ENCODE results near the gene TRIM9.

DNA sequence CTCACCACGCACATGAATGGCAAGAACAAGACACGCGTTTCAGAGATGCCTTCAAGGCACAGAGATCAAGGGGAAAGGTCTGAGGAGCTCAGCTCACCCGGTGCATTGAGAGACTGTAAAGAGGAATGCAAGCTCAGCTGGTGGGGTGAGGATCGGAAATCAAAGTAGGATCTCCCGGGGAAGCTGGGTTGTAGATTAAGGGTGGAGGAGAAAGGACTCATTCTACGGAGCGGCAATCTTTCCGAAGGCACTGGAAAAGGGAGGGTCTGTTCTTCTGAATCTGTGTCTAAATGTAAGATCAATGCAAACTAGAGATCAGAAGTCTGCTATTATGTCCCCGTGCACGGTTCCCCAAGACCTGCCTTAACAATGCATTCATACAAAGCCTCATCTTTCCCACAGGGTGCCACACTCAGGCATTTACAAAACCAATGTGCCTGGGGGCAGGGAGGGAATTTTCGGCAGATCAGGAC lies 109.0 kb downstream of the TRIM9 start:
- TF ChIP-seq CTCF (IDR thresholded peaks at IDR 0.05) (no peak), SIN3A (IDR thresholded peaks at IDR 0.05; ENCODE audit: borderline replicate concordance, insufficient read depth, low read depth, low read length) (no peak), TCF7L2 (IDR thresholded peaks at IDR 0.05; ENCODE audit: low read depth, low read length) (no peak)

All from Panc1 (cell line).